Measurements from ENCODE around the gene FGF5. TPM values are rescaled to one million over a fixed set of nuclear protein-coding genes. Genes with fewer than 3 reads are reported as not detected.

The FGF5 gene
- total RNA-seq, 1 donor from 2014 or later: 2.1 TPM

DNA sequence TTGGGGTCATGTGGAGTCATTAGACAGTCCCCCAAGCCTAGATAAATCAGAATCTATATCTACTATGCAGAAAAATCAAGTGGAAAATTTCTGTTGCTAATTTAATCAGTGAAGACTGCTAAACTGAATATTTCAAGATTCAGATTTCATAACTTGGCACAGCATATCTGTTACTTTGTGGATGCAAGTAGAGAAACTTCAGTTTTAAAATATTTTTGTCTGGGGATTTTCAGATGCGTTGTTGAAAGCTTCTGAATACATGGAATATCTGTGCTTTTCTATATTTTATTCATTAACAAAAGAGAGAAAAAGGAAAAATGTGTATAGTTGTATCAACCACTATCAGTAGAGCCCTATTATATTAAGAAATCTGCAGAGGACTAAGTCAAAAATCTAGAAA, 4.4 kb downstream of the FGF5 start:
- H3K4me1 Mint-ChIP-seq (ENCODE audit: low read depth, unreplicated experiment): peaks cover 4% of the 10 kb centered on the region
- Histone ChIP-seq H3K4me1 (ENCODE audit: insufficient read depth, low read length) (peaks cover 12% of the 10 kb centered on the region), H3K27me3 (ENCODE audit: insufficient read depth, low read length) (no peaks in the 10 kb centered on the region), H2AFZ (ENCODE audit: low read depth, low read length) (no peak overlapping the region), H4K20me1 (ENCODE audit: insufficient read depth, low read length) (peaks cover 36% of the 10 kb centered on the region), H3K4me3 (ENCODE audit: insufficient read depth, low read depth, low read length) (peak overlapping the region; percentile 94), H3K9ac (ENCODE audit: low read length) (no peak overlapping the region), H3K79me2 (ENCODE audit: insufficient read depth, low read length) (peaks cover 100% of the 10 kb centered on the region), H3K4me2 (ENCODE audit: low read length) (peak overlapping the region; percentile 93), H3K36me3 (ENCODE audit: insufficient read depth, low read length) (no peaks in the 10 kb centered on the region), H3K27ac (ENCODE audit: low read depth, low read length) (no peak overlapping the region), H3K9me3 (ENCODE audit: insufficient read depth, low read depth, low read length) (no peaks in the 10 kb centered on the region)
- peaks cover 36% of the 10 kb centered on the region for H3K27me3 Mint-ChIP-seq (ENCODE audit: low read depth, unreplicated experiment)
- H3K9me3 Mint-ChIP-seq (ENCODE audit: unreplicated experiment): no peaks in the 10 kb centered on the region
- H3K36me3 Mint-ChIP-seq (ENCODE audit: low read depth, unreplicated experiment): no peaks in the 10 kb centered on the region
- DNase-seq (ENCODE audit: low read depth) (no peak), FAIRE-seq (no peak)
- TF ChIP-seq, protein P1, sequence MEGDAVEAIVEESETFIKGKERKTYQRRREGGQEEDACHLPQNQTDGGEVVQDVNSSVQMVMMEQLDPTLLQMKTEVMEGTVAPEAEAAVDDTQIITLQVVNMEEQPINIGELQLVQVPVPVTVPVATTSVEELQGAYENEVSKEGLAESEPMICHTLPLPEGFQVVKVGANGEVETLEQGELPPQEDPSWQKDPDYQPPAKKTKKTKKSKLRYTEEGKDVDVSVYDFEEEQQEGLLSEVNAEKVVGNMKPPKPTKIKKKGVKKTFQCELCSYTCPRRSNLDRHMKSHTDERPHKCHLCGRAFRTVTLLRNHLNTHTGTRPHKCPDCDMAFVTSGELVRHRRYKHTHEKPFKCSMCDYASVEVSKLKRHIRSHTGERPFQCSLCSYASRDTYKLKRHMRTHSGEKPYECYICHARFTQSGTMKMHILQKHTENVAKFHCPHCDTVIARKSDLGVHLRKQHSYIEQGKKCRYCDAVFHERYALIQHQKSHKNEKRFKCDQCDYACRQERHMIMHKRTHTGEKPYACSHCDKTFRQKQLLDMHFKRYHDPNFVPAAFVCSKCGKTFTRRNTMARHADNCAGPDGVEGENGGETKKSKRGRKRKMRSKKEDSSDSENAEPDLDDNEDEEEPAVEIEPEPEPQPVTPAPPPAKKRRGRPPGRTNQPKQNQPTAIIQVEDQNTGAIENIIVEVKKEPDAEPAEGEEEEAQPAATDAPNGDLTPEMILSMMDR (IDR thresholded peaks at IDR 0.05; ENCODE audit: insufficient read depth, low read depth, low read length): no peak
- no peak for TF ChIP-seq EZH2 (IDR thresholded peaks at IDR 0.05; ENCODE audit: insufficient read depth, low read length)
- H3K27ac Mint-ChIP-seq (ENCODE audit: unreplicated experiment): no peak overlapping the region
- H3K4me3 Mint-ChIP-seq (ENCODE audit: unreplicated experiment): no peak overlapping the region

DNA sequence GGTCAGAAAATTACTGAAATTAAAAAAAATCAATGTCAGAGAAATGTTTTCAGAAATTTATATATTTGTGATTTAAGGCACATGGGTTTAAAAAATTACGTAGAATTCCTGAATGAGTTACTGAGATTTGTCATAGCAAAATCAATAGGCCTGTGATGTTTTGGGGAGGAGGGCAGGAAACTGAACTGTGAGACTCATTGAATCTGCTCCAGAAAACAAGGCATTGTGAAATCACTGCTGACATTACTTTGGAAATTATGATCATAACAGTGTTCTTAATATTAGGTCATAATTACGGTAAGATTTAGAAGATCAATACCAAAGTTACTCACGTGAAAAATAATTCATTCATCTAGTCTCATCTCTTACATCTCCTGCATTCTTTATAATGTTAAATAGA, 5.3 kb downstream of the FGF5 start:
- no peaks in the 10 kb centered on the region for H3K27me3 ChIP-seq (ENCODE audit: insufficient read depth, low read length)
- H3K36me3 Mint-ChIP-seq (ENCODE audit: low read depth, unreplicated experiment): no peaks in the 10 kb centered on the region
- H3K4me2 ChIP-seq (ENCODE audit: low read length): peak overlapping the region; percentile 93
- TF ChIP-seq, protein P1 (IDR thresholded peaks at IDR 0.05; ENCODE audit: insufficient read depth, low read depth, low read length): no peak
- TF ChIP-seq EZH2 (IDR thresholded peaks at IDR 0.05; ENCODE audit: insufficient read depth, low read length): no peak
- no peaks in the 10 kb centered on the region for H3K9me3 ChIP-seq (ENCODE audit: insufficient read depth, low read depth, low read length)
- no peak overlapping the region for H3K27ac ChIP-seq (ENCODE audit: low read depth, low read length)
- peaks cover 36% of the 10 kb centered on the region for H4K20me1 ChIP-seq (ENCODE audit: insufficient read depth, low read length)
- peaks cover 31% of the 10 kb centered on the region for H3K27me3 Mint-ChIP-seq (ENCODE audit: low read depth, unreplicated experiment)
- H3K4me1 Mint-ChIP-seq (ENCODE audit: low read depth, unreplicated experiment): peaks cover 3% of the 10 kb centered on the region
- FAIRE-seq (no peak), DNase-seq (ENCODE audit: low read depth) (no peak)
- no peaks in the 10 kb centered on the region for H3K9me3 Mint-ChIP-seq (ENCODE audit: unreplicated experiment)
- H3K4me3 Mint-ChIP-seq (ENCODE audit: unreplicated experiment): no peak overlapping the region
- H3K9ac ChIP-seq (ENCODE audit: low read length): no peak overlapping the region
- peaks cover 100% of the 10 kb centered on the region for H3K79me2 ChIP-seq (ENCODE audit: insufficient read depth, low read length)
- no peak overlapping the region for H3K27ac Mint-ChIP-seq (ENCODE audit: unreplicated experiment)
- H2AFZ ChIP-seq (ENCODE audit: low read depth, low read length): no peak overlapping the region
- peaks cover 12% of the 10 kb centered on the region for H3K4me1 ChIP-seq (ENCODE audit: insufficient read depth, low read length)
- H3K36me3 ChIP-seq (ENCODE audit: insufficient read depth, low read length): no peaks in the 10 kb centered on the region
- peak overlapping the region; percentile 13 for H3K4me3 ChIP-seq (ENCODE audit: insufficient read depth, low read depth, low read length)

DNA sequence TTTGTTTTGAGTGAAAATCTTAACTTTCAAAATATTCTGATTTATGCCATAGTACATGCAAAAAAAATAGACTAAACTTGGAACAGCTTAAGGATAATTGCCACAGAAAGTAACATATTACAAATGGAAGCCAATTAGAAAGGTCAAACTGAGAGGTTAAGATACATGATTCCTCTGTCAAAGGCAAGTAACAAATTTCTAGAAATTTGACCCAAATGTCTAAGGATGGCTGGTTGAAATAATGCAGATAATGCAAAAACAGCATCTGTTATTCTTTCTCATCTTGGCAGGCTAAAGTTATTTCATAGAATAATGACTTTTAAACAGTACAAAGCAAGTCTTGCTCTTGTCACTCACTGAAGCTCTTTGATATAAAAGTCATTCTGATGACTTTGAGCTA, 10.5 kb downstream of the FGF5 start:
- Mint-ChIP-seq H3K9me3 (ENCODE audit: unreplicated experiment) (peaks cover 2% of the 10 kb centered on the region), H3K4me1 (ENCODE audit: low read depth, unreplicated experiment) (no peaks in the 10 kb centered on the region), H3K4me3 (ENCODE audit: unreplicated experiment) (no peak overlapping the region), H3K27ac (ENCODE audit: unreplicated experiment) (no peak overlapping the region), H3K36me3 (ENCODE audit: low read depth, unreplicated experiment) (no peaks in the 10 kb centered on the region), H3K27me3 (ENCODE audit: low read depth, unreplicated experiment) (peaks cover 2% of the 10 kb centered on the region)
- Histone ChIP-seq H3K27me3 (ENCODE audit: insufficient read depth, low read length) (no peaks in the 10 kb centered on the region), H3K27ac (ENCODE audit: low read depth, low read length) (no peak overlapping the region), H3K9ac (ENCODE audit: low read length) (no peak overlapping the region), H3K4me1 (ENCODE audit: insufficient read depth, low read length) (no peaks in the 10 kb centered on the region), H3K4me2 (ENCODE audit: low read length) (no peak overlapping the region), H3K9me3 (ENCODE audit: insufficient read depth, low read depth, low read length) (no peaks in the 10 kb centered on the region), H3K79me2 (ENCODE audit: insufficient read depth, low read length) (peaks cover 100% of the 10 kb centered on the region), H3K36me3 (ENCODE audit: insufficient read depth, low read length) (peaks cover 17% of the 10 kb centered on the region), H4K20me1 (ENCODE audit: insufficient read depth, low read length) (peaks cover 5% of the 10 kb centered on the region), H3K4me3 (ENCODE audit: insufficient read depth, low read depth, low read length) (no peak overlapping the region), H2AFZ (ENCODE audit: low read depth, low read length) (no peak overlapping the region)
- DNase-seq (ENCODE audit: low read depth): no peak
- TF ChIP-seq, protein P1 (IDR thresholded peaks at IDR 0.05; ENCODE audit: insufficient read depth, low read depth, low read length): no peak
- TF ChIP-seq EZH2 (IDR thresholded peaks at IDR 0.05; ENCODE audit: insufficient read depth, low read length): no peak
- FAIRE-seq: no peak

Data from astrocyte (in vitro differentiated cells and primary cell).